ENCODE results near the gene FPR1. TPM values are rescaled to one million over a fixed set of nuclear protein-coding genes. Genes with fewer than 3 reads are reported as not detected.

FPR1 gene
- total and polyA plus RNA-seq, 2 of the 8 experiments (the other 6 are each of a cell fraction or from before 2014, with no cell fraction given): 0.11 TPM; not detected in 1

- CTCF ChIA-PET (ENCODE audit: partially characterized antibody): interaction anchor here (0.6 kb wide), 1 partner anchor 308 kb away, joined by 4 read pairs; no protein-coding TSS in a partner anchor
Measured at GRCh38 chr19:51754109-51754508, 2.4 kb upstream of the FPR1 start.

More at GRCh38 chr19:51754109-51754508, 2.4 kb upstream of the FPR1 start:
- Histone ChIP-seq H3K4ac (replicated peaks; ENCODE audit: insufficient read length, low read depth, low read length) (no peak overlapping the region), H3K36me3 (ENCODE audit: control insufficient read depth in 2 of 4, insufficient read depth in 4 of 4, low read length in 3 of 4) (no peaks in the 10 kb centered on the region), H3K4me2 (ENCODE audit: insufficient read depth in 1 of 2, low read depth in 2 of 2, low read length in 2 of 2) (no peak overlapping the region), H3K27ac (ENCODE audit: low read depth, low read length) (no peak overlapping the region), H2AFZ (ENCODE audit: low read length) (no peak overlapping the region), H3K27me3 (replicated peaks in 1 of 4; ENCODE audit: control insufficient read depth in 3 of 4, extremely low read depth in 1 of 4, insufficient read depth in 3 of 4, low read length in 3 of 4) (0 out of 7 replicates have a peak, but pooled peaks cover 0 to 2% (median 0%) of the 10 kb centered on the region in 4 experiments), H3K9me3 (ENCODE audit: insufficient read depth in 2 of 2, low read depth in 1 of 2, low read length in 1 of 2) (peaks cover 8 to 12% of the 10 kb centered on the region in 2 experiments), H4K91ac (replicated peaks; ENCODE audit: insufficient read length, low read length) (no peak overlapping the region), H2BK15ac (ENCODE audit: low read length) (no peak overlapping the region), H3K18ac (ENCODE audit: extremely low read depth, low read length) (no peak overlapping the region), H4K20me1 (replicated peaks in 1 of 2; ENCODE audit: control insufficient read depth in 1 of 2, insufficient read depth in 2 of 2, low read length in 2 of 2) (no peaks in the 10 kb centered on the region), H3K56ac (replicated peaks; ENCODE audit: insufficient read length, low read depth, low read length) (no peak overlapping the region), H3K14ac (ENCODE audit: insufficient read length) (no peak overlapping the region), H2AK5ac (ENCODE audit: low read depth, low read length) (no peak overlapping the region), H2BK5ac (ENCODE audit: low read depth, low read length) (no peak overlapping the region), H3K23me2 (ENCODE audit: low read depth, low read length) (no peaks in the 10 kb centered on the region), H2BK20ac (ENCODE audit: low read length) (no peak overlapping the region), H3K23ac (ENCODE audit: insufficient read length) (no peak overlapping the region), H4K8ac (ENCODE audit: extremely low read depth, insufficient read depth, low read length) (no peak overlapping the region), H2BK120ac (replicated peaks; ENCODE audit: low read depth, low read length) (no peak overlapping the region), H3K4me3 (ENCODE audit: extremely low read depth in 1 of 4, insufficient read depth in 2 of 4, low read depth in 3 of 4, low read length in 4 of 4) (no peak overlapping the region), H4K5ac (ENCODE audit: insufficient read length, low read depth, low read length) (no peak overlapping the region), H3K4me1 (replicated peaks in 1 of 4; ENCODE audit: control insufficient read depth in 3 of 4, insufficient read depth in 4 of 4, low read length in 3 of 4) (no peaks in the 10 kb centered on the region), H3K9ac (replicated peaks in 1 of 4; ENCODE audit: extremely low read depth in 1 of 4, low read depth in 3 of 4, low read length in 3 of 4) (no peak overlapping the region), H2BK12ac (ENCODE audit: low read depth, low read length) (no peak overlapping the region), H3K79me2 (ENCODE audit: control insufficient read depth in 1 of 2, insufficient read depth in 2 of 2, low read length in 2 of 2) (no peaks in the 10 kb centered on the region), H3K79me1 (ENCODE audit: low read depth, low read length) (no peaks in the 10 kb centered on the region)
- FAIRE-seq (no peak), DNase-seq (ENCODE audit: low read depth in 1 of 2, low spot score in 2 of 2) (no peak)
- 95% methylated on average over 6 of the region's 6 CpGs; no CpG with 5 or more reads in 1 of the 2 experiments for WGBS, 2 experiments (ENCODE audit: extremely low coverage in 1 of 2, insufficient coverage in 1 of 2, insufficient read length in 1 of 2, insufficient replicate concordance in 2 of 2, low coverage in 1 of 2, low lambda C conversion rate in 2 of 2, missing lambda C conversion rate in 1 of 2)
- POLR2A ChIA-PET (ENCODE audit: partially characterized antibody): no interaction called here
- no peak for TF ChIP-seq JUN (IDR thresholded peaks at IDR 0.05; ENCODE audit: low read depth, low read length)
- no peak for TF ChIP-seq RAD21 (IDR thresholded peaks at IDR 0.05 in 1 of 2, conservative IDR thresholded peaks at IDR 0.05 in 1 of 2; ENCODE audit: low read depth in 2 of 2, low read length in 2 of 2)
- TF ChIP-seq KDM4A (IDR thresholded peaks at IDR 0.05; ENCODE audit: low read depth, low read length, severe bottlenecking): no peak
- no peak for TF ChIP-seq ASH2L (IDR thresholded peaks at IDR 0.05; ENCODE audit: low read length)
- no peak for TF ChIP-seq SIX5 (IDR thresholded peaks at IDR 0.05; ENCODE audit: low read depth, low read length)
- TF ChIP-seq RXRA (IDR thresholded peaks at IDR 0.05; ENCODE audit: insufficient read depth, low read depth, low read length): no peak
- no peak for TF ChIP-seq SUZ12 (IDR thresholded peaks at IDR 0.05; ENCODE audit: low read length)
- TF ChIP-seq KDM5A (IDR thresholded peaks at IDR 0.05; ENCODE audit: low read length): no peak
- TF ChIP-seq SP2 (IDR thresholded peaks at IDR 0.05; ENCODE audit: low read length): no peak
